ENCODE results near the gene FANCC.

FANCC gene

GRCh38 chr9:95202076-95202681 lies 115.3 kb downstream of the FANCC start:
- no peak for DNase-seq (ENCODE audit: low spot score)
- no CpG with 5 or more reads among the region's 5 CpGs for WGBS, 2 donors (ENCODE audit: extremely low coverage in 2 of 2, insufficient read length in 2 of 2, insufficient replicate concordance in 1 of 2)
- H3K9me3 ChIP-seq (replicated peaks in 1 of 2; ENCODE audit: control insufficient read depth in 2 of 2, insufficient read depth in 1 of 2, low read depth in 1 of 2, low read length in 2 of 2), result no peaks in the 10 kb centered on the region

GRCh38 chr9:95201206-95201605 lies 116.3 kb downstream of the FANCC start:
- no peaks in the 10 kb centered on the region for H3K36me3 ChIP-seq (replicated peaks in 1 of 2; ENCODE audit: control insufficient read depth in 2 of 2, insufficient read depth in 2 of 2, low read length in 2 of 2)
- H4K8ac ChIP-seq (ENCODE audit: low read depth, low read length), result no peak overlapping the region
- peaks cover 0 to 2% (median 0%) of the 10 kb centered on the region in 3 experiments for H3K27me3 ChIP-seq (ENCODE audit: control insufficient read depth in 3 of 3, insufficient read depth in 3 of 3, low read depth in 1 of 3, low read length in 3 of 3)
- no CpG with 5 or more reads among the region's 4 CpGs for WGBS, 2 donors (ENCODE audit: extremely low coverage in 2 of 2, insufficient read length in 2 of 2, insufficient replicate concordance in 1 of 2)
- no peak overlapping the region for H3K23ac ChIP-seq (ENCODE audit: low read depth, low read length, poor library complexity)
- H3K4ac ChIP-seq (ENCODE audit: low read length), result no peak overlapping the region
- H3K4me2 ChIP-seq (ENCODE audit: insufficient read depth, low read length, poor library complexity, severe bottlenecking), result no peak overlapping the region
- no peak overlapping the region for H2BK120ac ChIP-seq (ENCODE audit: low read depth, low read length)
- peaks cover 5 to 6% of the 10 kb centered on the region in 2 donors for H3K4me1 ChIP-seq (ENCODE audit: control insufficient read depth in 2 of 2, insufficient read depth in 1 of 2, low read depth in 1 of 2, low read length in 2 of 2)
- H3K4me3 ChIP-seq (ENCODE audit: low read length in 2 of 2), result no peak overlapping the region
- H2AK5ac ChIP-seq (ENCODE audit: low read depth, low read length), result no peak overlapping the region
- no peak overlapping the region for H3K9ac ChIP-seq (ENCODE audit: low read depth, low read length, poor library complexity)
- no peak overlapping the region for H3K14ac ChIP-seq (ENCODE audit: low read length)
- H3K9me3 ChIP-seq (replicated peaks in 1 of 2; ENCODE audit: control insufficient read depth in 2 of 2, insufficient read depth in 1 of 2, low read depth in 1 of 2, low read length in 2 of 2), result no peaks in the 10 kb centered on the region
- DNase-seq (ENCODE audit: low spot score), result no peak
- peaks cover 1% of the 10 kb centered on the region for H3K79me1 ChIP-seq (ENCODE audit: low read depth, low read length)
- H3K27ac ChIP-seq (replicated peaks; ENCODE audit: low read length), result no peak overlapping the region
- H4K91ac ChIP-seq (ENCODE audit: low read depth, low read length, poor library complexity), result no peak overlapping the region
- no peak overlapping the region for H2AFZ ChIP-seq (ENCODE audit: low read length)
- H2BK5ac ChIP-seq (ENCODE audit: low read length), result no peak overlapping the region
- H3K18ac ChIP-seq (ENCODE audit: low read length), result no peak overlapping the region
- H2BK15ac ChIP-seq (ENCODE audit: low read length), result no peak overlapping the region
- no peak overlapping the region for H2BK12ac ChIP-seq (ENCODE audit: low read length)

More at GRCh38 chr9:95202076-95202681, 115.3 kb downstream of the FANCC start:
- Histone ChIP-seq H2AFZ (ENCODE audit: low read length) (no peak overlapping the region), H4K91ac (ENCODE audit: low read depth, low read length, poor library complexity) (no peak overlapping the region), H3K36me3 (replicated peaks in 1 of 2; ENCODE audit: control insufficient read depth in 2 of 2, insufficient read depth in 2 of 2, low read length in 2 of 2) (no peaks in the 10 kb centered on the region), H3K4me3 (ENCODE audit: low read length in 2 of 2) (no peak overlapping the region), H3K9ac (ENCODE audit: low read depth, low read length, poor library complexity) (no peak overlapping the region), H3K27me3 (ENCODE audit: control insufficient read depth in 3 of 3, insufficient read depth in 3 of 3, low read depth in 1 of 3, low read length in 3 of 3) (peaks cover 0 to 2% (median 0%) of the 10 kb centered on the region in 3 experiments), H3K18ac (ENCODE audit: low read length) (peak overlapping the region; percentile 35), H2BK12ac (ENCODE audit: low read length) (peak overlapping the region; percentile 82), H2AK5ac (ENCODE audit: low read depth, low read length) (no peak overlapping the region), H2BK120ac (ENCODE audit: low read depth, low read length) (no peak overlapping the region), H3K27ac (replicated peaks; ENCODE audit: low read length) (no peak overlapping the region), H3K4me1 (ENCODE audit: control insufficient read depth in 2 of 2, insufficient read depth in 1 of 2, low read depth in 1 of 2, low read length in 2 of 2) (peaks cover 8% of the 10 kb centered on the region in 2 donors), H4K8ac (ENCODE audit: low read depth, low read length) (no peak overlapping the region), H3K23ac (ENCODE audit: low read depth, low read length, poor library complexity) (no peak overlapping the region), H2BK5ac (ENCODE audit: low read length) (no peak overlapping the region), H3K14ac (ENCODE audit: low read length) (no peak overlapping the region), H2BK15ac (ENCODE audit: low read length) (no peak overlapping the region), H3K4me2 (ENCODE audit: insufficient read depth, low read length, poor library complexity, severe bottlenecking) (no peak overlapping the region), H3K4ac (ENCODE audit: low read length) (no peak overlapping the region), H3K79me1 (ENCODE audit: low read depth, low read length) (peaks cover 1% of the 10 kb centered on the region)

DNA sequence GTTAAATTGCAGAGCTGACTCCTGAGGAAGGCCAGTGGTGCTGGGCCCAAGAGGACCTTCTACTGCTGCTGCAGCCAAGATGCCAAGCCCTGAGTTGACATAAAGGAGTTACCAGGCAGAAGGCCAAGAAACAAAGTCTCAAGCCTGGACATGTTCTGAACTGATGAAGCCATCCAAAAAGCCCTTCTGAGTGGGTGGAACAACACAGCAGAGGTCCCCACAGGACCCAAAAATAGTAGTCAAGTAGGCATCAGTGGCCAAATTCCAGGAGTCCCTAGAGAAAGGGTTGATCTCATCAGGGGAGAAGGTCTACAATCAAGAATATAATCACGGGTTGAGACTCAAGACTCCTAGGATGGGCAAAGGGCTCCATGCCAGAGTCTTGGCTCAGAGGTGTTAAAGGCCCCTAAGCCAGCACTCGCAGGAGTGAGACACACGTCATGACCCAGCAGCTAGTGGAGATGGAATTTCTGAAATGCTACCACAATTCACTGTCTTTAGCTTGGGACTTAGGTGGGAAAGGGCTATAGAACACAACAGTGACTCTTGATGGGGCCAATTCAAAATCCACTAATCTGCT lies 119.7 kb downstream of the FANCC start:
- Histone ChIP-seq H3K4me3 (ENCODE audit: low read length in 2 of 2) (no peak overlapping the region), H3K18ac (ENCODE audit: low read length) (peak overlapping the region; percentile 53), H3K79me1 (ENCODE audit: low read depth, low read length) (peaks cover 1% of the 10 kb centered on the region), H3K14ac (ENCODE audit: low read length) (no peak overlapping the region), H2BK15ac (ENCODE audit: low read length) (no peak overlapping the region), H3K9ac (ENCODE audit: low read depth, low read length, poor library complexity) (no peak overlapping the region), H3K23ac (ENCODE audit: low read depth, low read length, poor library complexity) (peak overlapping the region; percentile 44), H4K8ac (ENCODE audit: low read depth, low read length) (peak overlapping the region; percentile 72), H3K36me3 (replicated peaks in 1 of 2; ENCODE audit: control insufficient read depth in 2 of 2, insufficient read depth in 2 of 2, low read length in 2 of 2) (no peaks in the 10 kb centered on the region), H3K4ac (ENCODE audit: low read length) (no peak overlapping the region), H3K27ac (replicated peaks; ENCODE audit: low read length) (no peak overlapping the region), H4K91ac (ENCODE audit: low read depth, low read length, poor library complexity) (no peak overlapping the region), H2BK120ac (ENCODE audit: low read depth, low read length) (no peak overlapping the region), H2BK12ac (ENCODE audit: low read length) (no peak overlapping the region), H3K4me2 (ENCODE audit: insufficient read depth, low read length, poor library complexity, severe bottlenecking) (no peak overlapping the region), H2AFZ (ENCODE audit: low read length) (no peak overlapping the region), H3K27me3 (ENCODE audit: control insufficient read depth in 3 of 3, insufficient read depth in 3 of 3, low read depth in 1 of 3, low read length in 3 of 3) (peaks cover 0 to 2% (median 0%) of the 10 kb centered on the region in 3 experiments), H2AK5ac (ENCODE audit: low read depth, low read length) (peak overlapping the region; percentile 54), H2BK5ac (ENCODE audit: low read length) (no peak overlapping the region), H3K4me1 (ENCODE audit: control insufficient read depth in 2 of 2, insufficient read depth in 1 of 2, low read depth in 1 of 2, low read length in 2 of 2) (peaks cover 0 to 2% of the 10 kb centered on the region in 2 donors), H3K9me3 (replicated peaks in 1 of 2; ENCODE audit: control insufficient read depth in 2 of 2, insufficient read depth in 1 of 2, low read depth in 1 of 2, low read length in 2 of 2) (no peaks in the 10 kb centered on the region)
- no CpG with 5 or more reads among the region's 3 CpGs for WGBS, 2 donors (ENCODE audit: extremely low coverage in 2 of 2, insufficient read length in 2 of 2, insufficient replicate concordance in 1 of 2)
- DNase-seq (ENCODE audit: low spot score), result no peak

DNA sequence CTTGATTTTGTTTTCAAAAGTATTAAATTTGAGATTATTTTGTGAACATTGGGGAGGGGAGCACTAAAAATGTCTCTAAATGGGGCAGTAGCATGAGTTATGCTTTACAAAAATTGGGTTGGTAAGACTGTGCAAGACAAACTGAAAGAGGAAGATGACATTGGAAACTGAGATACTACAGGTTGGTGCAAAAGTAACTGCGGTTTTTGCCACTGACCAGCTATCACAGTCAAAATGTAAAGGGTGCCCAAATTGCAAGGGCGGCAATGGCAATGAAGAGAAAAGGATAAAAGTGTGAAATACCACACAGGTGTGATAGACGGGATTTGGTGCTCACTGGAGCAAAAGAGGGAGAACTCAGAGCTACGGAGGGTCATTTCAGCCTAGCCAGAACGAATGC lies 124.0 kb downstream of the FANCC start:
- Histone ChIP-seq H3K79me1 (ENCODE audit: low read depth, low read length) (peaks cover 1% of the 10 kb centered on the region), H2BK15ac (ENCODE audit: low read length) (no peak overlapping the region), H3K9ac (ENCODE audit: low read depth, low read length, poor library complexity) (no peak overlapping the region), H4K8ac (ENCODE audit: low read depth, low read length) (no peak overlapping the region), H2BK5ac (ENCODE audit: low read length) (no peak overlapping the region), H3K4ac (ENCODE audit: low read length) (no peak overlapping the region), H2AK5ac (ENCODE audit: low read depth, low read length) (no peak overlapping the region), H3K27me3 (ENCODE audit: control insufficient read depth in 3 of 3, insufficient read depth in 3 of 3, low read depth in 1 of 3, low read length in 3 of 3) (peaks cover 0 to 2% (median 0%) of the 10 kb centered on the region in 3 experiments), H3K27ac (replicated peaks; ENCODE audit: low read length) (no peak overlapping the region), H2BK120ac (ENCODE audit: low read depth, low read length) (no peak overlapping the region), H3K23ac (ENCODE audit: low read depth, low read length, poor library complexity) (no peak overlapping the region), H3K9me3 (replicated peaks in 1 of 2; ENCODE audit: control insufficient read depth in 2 of 2, insufficient read depth in 1 of 2, low read depth in 1 of 2, low read length in 2 of 2) (no peaks in the 10 kb centered on the region), H3K18ac (ENCODE audit: low read length) (no peak overlapping the region), H4K91ac (ENCODE audit: low read depth, low read length, poor library complexity) (no peak overlapping the region), H3K14ac (ENCODE audit: low read length) (no peak overlapping the region), H2BK12ac (ENCODE audit: low read length) (no peak overlapping the region), H3K4me3 (ENCODE audit: low read length in 2 of 2) (no peak overlapping the region), H2AFZ (ENCODE audit: low read length) (no peak overlapping the region), H3K4me1 (ENCODE audit: control insufficient read depth in 2 of 2, insufficient read depth in 1 of 2, low read depth in 1 of 2, low read length in 2 of 2) (peaks cover 0 to 12% of the 10 kb centered on the region in 2 donors), H3K36me3 (replicated peaks in 1 of 2; ENCODE audit: control insufficient read depth in 2 of 2, insufficient read depth in 2 of 2, low read length in 2 of 2) (no peaks in the 10 kb centered on the region), H3K4me2 (ENCODE audit: insufficient read depth, low read length, poor library complexity, severe bottlenecking) (no peak overlapping the region)
- DNase-seq (ENCODE audit: low spot score), result no peak
- no CpG with 5 or more reads among the region's 5 CpGs for WGBS, 2 donors (ENCODE audit: extremely low coverage in 2 of 2, insufficient read length in 2 of 2, insufficient replicate concordance in 1 of 2)
